DND-41 (cell line): ENCODE measurements around the gene COLEC12.

ENCODE experiments used
- EZH2 ChIP-seq: IDR thresholded peaks from 3 replicates; pipeline ENCODE4 v1.6.1; 2012; ENCODE audit warnings: borderline replicate concordance, low read depth, mild to moderate bottlenecking, moderate library complexity, low read length, inconsistent platforms; ENCODE audit not compliant: severe bottlenecking
- TF ChIP-seq, protein P1 (sequence below): IDR thresholded peaks from 2 replicates; pipeline ENCODE4 v1.5.1; 2012; ENCODE audit warnings: borderline replicate concordance, low read length, moderate library complexity, mild to moderate bottlenecking; ENCODE audit not compliant: poor library complexity, severe bottlenecking; ENCODE audit errors: extremely low read depth

DNA sequence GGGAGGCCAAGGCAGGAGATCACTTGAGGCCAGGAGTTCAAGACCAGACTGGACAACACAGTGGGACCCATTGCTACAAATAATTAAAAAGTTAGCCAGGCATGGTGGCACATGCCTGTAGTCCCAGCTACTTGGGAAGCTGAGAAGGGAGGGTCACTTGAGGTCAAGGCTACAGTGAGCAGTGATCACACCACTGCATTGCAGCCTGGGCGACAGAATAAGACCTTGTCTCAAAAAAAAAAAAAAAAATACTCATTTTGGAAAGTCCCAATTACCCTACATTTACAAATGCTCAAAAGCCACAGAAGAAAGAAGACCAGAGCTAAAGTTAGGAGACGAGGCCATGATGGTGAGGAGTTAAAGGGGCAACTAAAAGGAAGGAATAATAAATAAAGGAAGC lies 61.9 kb downstream of the COLEC12 start:
- no peak for TF ChIP-seq EZH2
- TF ChIP-seq, protein P1, sequence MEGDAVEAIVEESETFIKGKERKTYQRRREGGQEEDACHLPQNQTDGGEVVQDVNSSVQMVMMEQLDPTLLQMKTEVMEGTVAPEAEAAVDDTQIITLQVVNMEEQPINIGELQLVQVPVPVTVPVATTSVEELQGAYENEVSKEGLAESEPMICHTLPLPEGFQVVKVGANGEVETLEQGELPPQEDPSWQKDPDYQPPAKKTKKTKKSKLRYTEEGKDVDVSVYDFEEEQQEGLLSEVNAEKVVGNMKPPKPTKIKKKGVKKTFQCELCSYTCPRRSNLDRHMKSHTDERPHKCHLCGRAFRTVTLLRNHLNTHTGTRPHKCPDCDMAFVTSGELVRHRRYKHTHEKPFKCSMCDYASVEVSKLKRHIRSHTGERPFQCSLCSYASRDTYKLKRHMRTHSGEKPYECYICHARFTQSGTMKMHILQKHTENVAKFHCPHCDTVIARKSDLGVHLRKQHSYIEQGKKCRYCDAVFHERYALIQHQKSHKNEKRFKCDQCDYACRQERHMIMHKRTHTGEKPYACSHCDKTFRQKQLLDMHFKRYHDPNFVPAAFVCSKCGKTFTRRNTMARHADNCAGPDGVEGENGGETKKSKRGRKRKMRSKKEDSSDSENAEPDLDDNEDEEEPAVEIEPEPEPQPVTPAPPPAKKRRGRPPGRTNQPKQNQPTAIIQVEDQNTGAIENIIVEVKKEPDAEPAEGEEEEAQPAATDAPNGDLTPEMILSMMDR = no peak
